ENCODE data around the gene HSD11B2.

- TF ChIP-seq CTCF (conservative IDR thresholded peaks at IDR 0.05; ENCODE audit: low read depth, low read length) (no peak), FOS (IDR thresholded peaks at IDR 0.05; ENCODE audit: low read depth, low read length) (no peak), POLR2A (IDR thresholded peaks at IDR 0.05; ENCODE audit: low read depth, low read length) (no peak)
These were observed 50.8 kb downstream of the HSD11B2 start for GRCh38 chr16:67481561-67482232.

All from IMR-90 (cell line).